Inferior parietal cortex (tissue), 1 donor: ENCODE data around the gene MYL3.

Experiments used
- DNase-seq: peaks from one replicate; pipeline ENCODE4 v3.0.0-alpha.2; 2016; ENCODE audit errors: extremely low spot score

The MYL3 gene

GRCh38 chr3:46865031-46865507 is 1.8 kb upstream of the MYL3 start:
- DNase-seq, result no peak

- no peak for DNase-seq
Measured at GRCh38 chr3:46864061-46864881, 1.0 kb upstream of the MYL3 start.

GRCh38 chr3:46862369-46863025 is 747 bp downstream of the MYL3 start:
- DNase-seq, result no peak

- no peak for DNase-seq
Measured at GRCh38 chr3:46861605-46862368, 1.5 kb downstream of the MYL3 start.

- no peak for DNase-seq
Measured at GRCh38 chr3:46860810-46861604, 2.2 kb downstream of the MYL3 start.

GRCh38 chr3:46860017-46860809 is 3.0 kb downstream of the MYL3 start:
- DNase-seq, result no peak

GRCh38 chr3:46859001-46859710 is 4.1 kb downstream of the MYL3 start:
- no peak for DNase-seq

GRCh38 chr3:46858456-46858855 is 4.8 kb downstream of the MYL3 start:
- no peak for DNase-seq

GRCh38 chr3:46857485-46858341 is 5.5 kb downstream of the MYL3 start:
- DNase-seq, result no peak

- DNase-seq, result no peak
Measured at GRCh38 chr3:46856576-46857471, 6.4 kb downstream of the MYL3 start.

GRCh38 chr3:46854555-46854991 is 8.7 kb downstream of the MYL3 start:
- no peak for DNase-seq

GRCh38 chr3:46853441-46854415 is 9.5 kb downstream of the MYL3 start:
- no peak for DNase-seq

- no peak for DNase-seq
Measured at GRCh38 chr3:46852839-46853355, 10.3 kb downstream of the MYL3 start.

GRCh38 chr3:46852334-46852720 is 10.9 kb downstream of the MYL3 start:
- DNase-seq, result no peak

- no peak for DNase-seq
Measured at GRCh38 chr3:46851364-46852333, 11.6 kb downstream of the MYL3 start.

GRCh38 chr3:46850468-46850779 is 12.8 kb downstream of the MYL3 start:
- no peak for DNase-seq
